ENCODE results near the gene UTS2B.

The UTS2B gene

DNA sequence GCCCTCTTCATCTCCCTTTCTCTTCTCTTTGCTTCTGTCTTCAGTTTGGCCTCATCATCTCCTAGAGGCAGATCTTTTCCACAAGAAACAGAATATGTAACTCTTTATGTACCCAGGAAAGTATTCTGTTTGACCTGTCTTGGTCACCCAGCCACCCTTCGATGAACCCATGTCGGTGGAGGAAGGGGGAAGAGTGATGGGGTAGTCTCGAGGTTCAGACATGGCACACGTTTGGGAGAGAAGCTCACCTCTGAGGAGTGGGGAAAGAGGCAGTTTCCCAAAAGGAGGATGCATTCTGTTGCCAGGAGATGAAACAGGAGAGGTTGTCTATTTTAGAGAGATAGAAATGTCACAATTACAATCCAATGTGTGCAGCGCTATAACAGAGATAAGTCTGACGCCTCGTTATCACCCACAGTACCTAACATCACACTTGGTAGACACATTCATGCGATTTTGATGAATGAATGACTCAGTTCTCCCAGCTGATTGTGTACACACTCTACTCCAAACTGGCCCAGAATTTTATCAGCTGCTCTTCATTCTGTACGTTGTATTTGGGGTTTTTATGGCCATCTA lies 1.9 kb downstream of the UTS2B start:
- peaks cover 21% of the 10 kb centered on the region for H3K4me1 ChIP-seq
- H3K36me3 ChIP-seq = no peaks in the 10 kb centered on the region
- no peaks in the 10 kb centered on the region for H3K9me3 ChIP-seq
- no peak for TF ChIP-seq Cebpa-rat (IDR thresholded peaks at IDR 0.05)
- H3K27ac ChIP-seq = peak overlapping the region; percentile 97
- H3K4me3 ChIP-seq = peak overlapping the region; percentile 92
- peaks cover 18% of the 10 kb centered on the region for H4K20me1 ChIP-seq
- peak overlapping the region; percentile 95 for H3K9ac ChIP-seq
- peak overlapping the region; percentile 80 for H3K4me2 ChIP-seq
- H3K27me3 ChIP-seq = no peaks in the 10 kb centered on the region

DNA sequence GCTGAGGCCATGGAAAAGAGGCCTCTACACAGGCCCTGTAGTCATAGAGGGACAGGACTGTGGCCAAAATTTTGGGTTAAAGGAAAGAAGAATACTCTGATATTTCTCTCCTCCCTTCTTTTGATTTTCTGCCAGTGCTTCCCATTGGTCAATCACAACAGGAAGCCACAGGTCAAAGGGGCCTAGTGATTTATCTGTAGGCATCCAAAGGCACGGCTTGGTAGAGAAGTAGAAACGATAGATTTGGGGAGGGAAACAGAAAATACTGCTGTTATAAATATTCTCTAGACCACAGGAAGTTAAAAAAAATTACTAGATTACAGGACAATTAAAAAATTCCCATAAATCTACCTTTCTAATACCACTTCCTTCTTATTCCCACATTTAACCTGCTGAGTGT lies 2.8 kb downstream of the UTS2B start:
- 0 out of 2 replicates have a peak, but pooled peaks cover 8% of the 10 kb centered on the region for H4K20me1 ChIP-seq
- H3K9ac ChIP-seq = no peak overlapping the region
- H3K27me3 ChIP-seq = no peaks in the 10 kb centered on the region
- H3K4me1 ChIP-seq = peaks cover 21% of the 10 kb centered on the region
- TF ChIP-seq Cebpa-rat (IDR thresholded peaks at IDR 0.05) = no peak
- no peak overlapping the region for H3K4me3 ChIP-seq
- no peaks in the 10 kb centered on the region for H3K36me3 ChIP-seq
- H3K9me3 ChIP-seq = no peaks in the 10 kb centered on the region
- no peak overlapping the region for H3K27ac ChIP-seq
- no peak overlapping the region for H3K4me2 ChIP-seq

DNA sequence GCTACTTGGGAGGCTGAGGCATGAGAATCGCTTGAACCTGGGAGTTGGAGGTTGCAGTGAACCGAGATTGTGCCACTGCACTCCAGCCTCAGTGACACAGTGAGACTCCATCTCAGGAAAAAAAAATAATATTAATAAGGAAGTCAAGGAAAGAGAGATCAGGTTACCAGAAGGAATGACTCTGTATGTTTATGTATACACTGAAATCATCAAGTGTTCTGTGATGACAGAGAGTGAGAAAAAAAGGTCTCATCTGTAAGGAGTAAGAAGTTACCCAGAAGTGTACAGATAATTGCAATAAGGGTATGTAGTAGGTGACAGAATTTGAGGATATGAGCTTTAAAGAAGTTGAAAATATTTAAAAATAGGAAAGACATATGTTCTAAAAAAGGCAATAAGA lies 5.4 kb downstream of the UTS2B start:
- Histone ChIP-seq H3K4me3 (no peak overlapping the region), H3K36me3 (no peaks in the 10 kb centered on the region), H3K27ac (no peak overlapping the region), H3K9me3 (no peaks in the 10 kb centered on the region), H3K4me2 (no peak overlapping the region), H4K20me1 (no peaks in the 10 kb centered on the region), H3K27me3 (no peaks in the 10 kb centered on the region), H3K4me1 (0 out of 2 replicates have a peak, but pooled peaks cover 9% of the 10 kb centered on the region), H3K9ac (no peak overlapping the region)
- no peak for TF ChIP-seq Cebpa-rat (IDR thresholded peaks at IDR 0.05)

DNA sequence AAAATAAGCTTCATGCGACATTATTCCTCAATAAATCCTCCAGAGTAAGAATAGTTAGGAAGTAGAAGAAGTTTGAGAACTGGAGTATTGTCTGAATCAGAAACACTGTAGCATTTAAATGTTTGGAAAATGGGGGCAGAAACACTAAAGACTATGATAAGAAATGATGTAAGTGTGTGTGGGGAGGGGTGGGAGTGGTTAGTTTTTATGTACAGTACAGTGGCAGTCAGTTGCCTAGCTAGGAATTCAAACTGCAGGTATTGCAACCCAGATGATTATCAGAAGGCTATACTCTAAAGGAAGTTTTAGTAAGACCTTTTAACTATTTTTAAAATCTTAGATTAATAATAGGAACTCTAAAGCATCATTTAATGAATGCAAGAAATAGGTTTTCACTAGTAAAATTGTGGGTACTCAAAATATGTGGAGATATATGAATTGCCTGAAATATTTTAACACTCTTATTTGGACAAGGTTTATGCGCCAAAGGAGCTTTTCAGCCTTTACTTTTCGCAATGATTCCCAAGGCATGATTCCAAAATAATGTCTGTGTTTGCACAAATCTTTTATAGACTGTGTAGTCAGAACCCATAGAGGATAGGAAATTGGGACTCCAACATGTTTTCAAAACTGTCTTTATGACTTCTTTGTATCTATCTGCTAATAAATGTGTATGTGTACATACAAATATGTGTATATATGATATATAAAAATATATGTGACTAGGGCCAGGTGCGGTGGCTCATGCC lies 9.1 kb downstream of the UTS2B start:
- Histone ChIP-seq H3K27me3 (no peaks in the 10 kb centered on the region), H4K20me1 (no peaks in the 10 kb centered on the region), H3K9ac (no peak overlapping the region), H3K4me3 (no peak overlapping the region), H3K36me3 (no peaks in the 10 kb centered on the region), H3K4me2 (no peak overlapping the region), H3K4me1 (no peaks in the 10 kb centered on the region), H3K27ac (no peak overlapping the region), H3K9me3 (peaks cover 14% of the 10 kb centered on the region)
- no peak for TF ChIP-seq Cebpa-rat (IDR thresholded peaks at IDR 0.05)

DNA sequence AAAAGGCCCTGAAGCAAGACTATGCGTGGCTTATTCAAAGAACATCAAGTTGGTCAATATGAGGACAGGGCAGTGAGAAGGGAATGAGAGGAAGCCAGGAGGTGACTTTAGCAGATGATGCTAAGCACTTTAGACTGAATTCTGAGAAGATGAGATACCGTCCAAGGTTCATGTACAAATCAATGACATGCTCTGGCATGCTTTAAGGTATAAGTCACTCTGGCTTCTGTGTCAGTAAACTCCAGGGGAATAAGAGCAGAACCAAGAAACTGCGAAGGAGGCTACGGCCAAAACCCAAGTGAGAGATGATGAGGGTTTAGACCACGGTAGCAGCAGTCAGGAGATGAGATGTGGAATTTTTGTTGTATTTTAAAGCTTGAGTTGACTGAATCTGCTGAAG lies 10.0 kb downstream of the UTS2B start:
- Histone ChIP-seq H3K27me3 (no peaks in the 10 kb centered on the region), H3K27ac (no peak overlapping the region), H3K4me3 (no peak overlapping the region), H3K9me3 (peaks cover 14% of the 10 kb centered on the region), H3K4me1 (no peaks in the 10 kb centered on the region), H3K36me3 (no peaks in the 10 kb centered on the region), H3K4me2 (no peak overlapping the region), H3K9ac (no peak overlapping the region), H4K20me1 (no peaks in the 10 kb centered on the region)
- TF ChIP-seq Cebpa-rat (IDR thresholded peaks at IDR 0.05) = no peak

DNA sequence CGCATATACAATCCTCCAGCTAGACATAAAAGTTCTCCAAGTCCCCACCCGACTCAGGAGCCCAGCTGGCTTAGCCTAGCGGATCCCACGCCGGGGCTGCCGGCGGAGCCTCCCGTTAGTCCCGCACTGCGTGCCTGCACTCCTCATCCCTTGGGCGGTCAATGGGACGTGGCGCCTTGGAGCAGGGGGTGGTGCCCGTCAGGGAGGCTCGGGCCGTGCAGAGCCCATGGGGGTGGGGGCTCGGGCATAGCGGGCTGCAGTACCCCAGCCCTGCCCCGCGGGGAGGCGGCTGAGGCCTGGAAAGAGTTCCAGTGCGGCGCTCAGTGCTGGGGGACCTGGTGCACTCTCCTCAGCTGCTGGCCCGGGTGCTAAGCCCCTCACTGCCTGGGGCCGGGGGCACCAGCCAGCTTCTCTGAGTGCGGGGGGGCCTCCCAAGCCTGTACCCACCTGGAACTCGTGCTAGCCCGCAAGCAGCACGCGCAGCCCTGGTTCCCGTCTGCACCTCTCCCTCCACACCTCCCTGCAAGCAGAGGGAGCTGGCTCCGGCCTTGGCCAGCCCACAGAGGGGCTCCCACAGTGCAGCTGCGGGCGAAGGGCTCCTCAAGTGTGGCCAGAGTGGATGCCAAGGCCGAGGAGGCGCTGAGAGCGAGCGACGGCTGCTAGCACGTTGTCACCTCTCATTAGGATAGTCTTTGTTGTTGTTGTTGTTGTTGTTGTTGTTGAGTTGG lies 13.3 kb downstream of the UTS2B start:
- Histone ChIP-seq H3K27ac (no peak overlapping the region), H3K27me3 (no peaks in the 10 kb centered on the region), H3K9me3 (peaks cover 14% of the 10 kb centered on the region), H4K20me1 (no peaks in the 10 kb centered on the region), H3K36me3 (no peaks in the 10 kb centered on the region), H3K4me1 (no peaks in the 10 kb centered on the region), H3K4me2 (no peak overlapping the region), H3K9ac (no peak overlapping the region), H3K4me3 (no peak overlapping the region)
- no peak for TF ChIP-seq Cebpa-rat (IDR thresholded peaks at IDR 0.05)

DNA sequence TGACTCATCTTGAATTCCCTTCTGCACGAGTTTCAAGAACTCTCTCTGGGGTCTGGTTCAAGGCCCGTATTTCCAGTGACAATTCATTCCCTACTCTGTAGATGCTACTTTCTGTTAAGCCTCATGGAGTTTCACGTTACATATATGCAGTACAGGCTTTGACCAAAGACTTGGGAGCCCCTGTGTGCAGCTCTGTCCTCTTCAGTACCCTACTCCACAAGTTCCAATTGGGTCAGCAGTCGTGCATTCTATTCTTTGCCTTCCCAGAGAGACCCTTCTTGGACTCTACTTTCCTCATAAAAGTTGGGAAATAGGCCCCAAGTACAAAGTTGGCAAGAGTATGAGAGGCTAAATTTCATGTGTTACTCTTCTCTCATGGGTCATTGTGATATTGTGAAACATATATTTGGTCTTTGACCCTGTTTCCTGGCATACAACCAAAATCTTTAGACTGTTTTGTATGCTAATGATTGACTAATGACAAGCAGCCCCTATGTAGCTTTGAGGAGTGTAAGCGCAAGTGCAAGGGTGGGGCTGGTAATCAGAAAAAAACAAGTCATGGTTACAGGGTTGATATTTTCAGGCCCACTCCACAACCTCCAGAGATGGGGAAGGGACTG lies 16.1 kb downstream of the UTS2B start:
- Histone ChIP-seq H3K27ac (no peak overlapping the region), H3K4me2 (no peak overlapping the region), H3K27me3 (no peaks in the 10 kb centered on the region), H3K36me3 (no peaks in the 10 kb centered on the region), H3K4me1 (no peaks in the 10 kb centered on the region), H4K20me1 (no peaks in the 10 kb centered on the region), H3K4me3 (no peak overlapping the region), H3K9ac (no peak overlapping the region), H3K9me3 (peaks cover 14% of the 10 kb centered on the region)
- TF ChIP-seq Cebpa-rat (IDR thresholded peaks at IDR 0.05) = no peak

DNA sequence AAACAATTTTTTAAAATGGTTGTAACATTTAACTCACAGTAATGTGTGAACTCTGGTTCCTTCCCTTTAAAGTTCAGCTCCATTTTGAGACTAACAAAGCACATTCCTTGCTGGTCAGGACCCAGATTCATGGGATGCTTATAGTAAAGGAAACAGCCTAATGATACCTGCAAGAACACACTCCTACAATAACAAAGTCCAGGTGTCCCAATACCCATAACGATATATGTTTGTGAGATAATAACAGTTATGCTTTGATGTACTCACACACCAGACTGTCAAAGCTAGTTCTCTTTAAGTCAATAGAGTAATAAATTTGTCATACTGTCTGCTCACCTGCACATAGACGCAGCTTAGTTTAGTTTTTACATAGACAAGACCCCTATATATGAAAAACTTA lies 17.0 kb downstream of the UTS2B start:
- H3K27me3 ChIP-seq = no peaks in the 10 kb centered on the region
- H3K27ac ChIP-seq = no peak overlapping the region
- no peak overlapping the region for H3K4me2 ChIP-seq
- no peak for TF ChIP-seq Cebpa-rat (IDR thresholded peaks at IDR 0.05)
- H3K9me3 ChIP-seq = peaks cover 14% of the 10 kb centered on the region
- H3K36me3 ChIP-seq = no peaks in the 10 kb centered on the region
- no peak overlapping the region for H3K9ac ChIP-seq
- no peaks in the 10 kb centered on the region for H3K4me1 ChIP-seq
- H3K4me3 ChIP-seq = no peak overlapping the region
- H4K20me1 ChIP-seq = no peaks in the 10 kb centered on the region

DNA sequence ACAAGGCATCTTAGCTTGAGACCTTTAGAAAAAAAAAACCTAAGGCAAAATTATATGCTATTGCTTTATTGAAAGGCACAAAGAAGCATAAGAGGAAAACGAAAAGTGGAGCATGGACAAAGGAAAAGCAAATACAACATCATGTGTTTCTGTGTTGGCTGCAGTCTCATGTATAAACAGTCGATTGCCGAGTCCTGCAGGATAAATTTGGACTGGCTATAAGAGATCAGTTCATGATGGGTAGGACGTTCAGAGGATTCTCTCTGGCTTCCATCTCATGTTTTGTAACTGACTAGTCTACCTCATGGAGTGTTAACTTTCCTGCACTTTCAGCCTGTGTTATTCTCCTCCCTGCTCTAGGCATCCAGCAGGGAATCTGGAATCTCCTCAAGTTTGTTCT lies 23.0 kb downstream of the UTS2B start:
- Histone ChIP-seq H3K4me3 (no peak overlapping the region), H4K20me1 (no peaks in the 10 kb centered on the region), H3K9me3 (no peaks in the 10 kb centered on the region), H3K9ac (no peak overlapping the region), H3K27ac (no peak overlapping the region), H3K4me2 (no peak overlapping the region), H3K27me3 (no peaks in the 10 kb centered on the region), H3K36me3 (no peaks in the 10 kb centered on the region), H3K4me1 (no peaks in the 10 kb centered on the region)
- no peak for TF ChIP-seq Cebpa-rat (IDR thresholded peaks at IDR 0.05)

DNA sequence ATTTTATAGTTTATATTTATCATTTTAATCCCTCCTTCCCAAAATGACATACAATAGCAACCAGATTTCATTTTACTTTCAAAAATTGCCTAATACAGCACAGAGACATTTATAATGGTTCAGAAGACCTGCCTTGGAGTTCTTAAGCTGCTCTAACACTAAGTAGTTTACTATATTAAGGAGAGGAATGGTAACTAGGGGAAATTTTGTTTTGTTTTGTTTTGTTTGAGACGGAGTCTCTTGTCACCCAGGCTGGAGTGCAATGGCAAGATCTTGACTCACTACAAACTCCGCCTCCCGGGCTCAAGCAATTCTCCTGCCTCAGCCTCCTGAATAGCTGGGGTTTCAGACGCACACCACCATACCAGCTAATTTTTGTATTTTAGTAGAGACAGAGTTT lies 23.9 kb downstream of the UTS2B start:
- Histone ChIP-seq H3K9ac (no peak overlapping the region), H4K20me1 (no peaks in the 10 kb centered on the region), H3K36me3 (no peaks in the 10 kb centered on the region), H3K4me1 (no peaks in the 10 kb centered on the region), H3K4me3 (no peak overlapping the region), H3K4me2 (no peak overlapping the region), H3K27ac (no peak overlapping the region), H3K27me3 (no peaks in the 10 kb centered on the region), H3K9me3 (no peaks in the 10 kb centered on the region)
- no peak for TF ChIP-seq Cebpa-rat (IDR thresholded peaks at IDR 0.05)
